Putamen (tissue), 1 donor: ENCODE data around the gene NR2C2.
"Not testable (repeated sequence)": the region's sequence is repeated elsewhere in the genome, so short reads cannot be mapped to it uniquely, and the experiment has no call there.

Experiments
- DNase-seq: peaks from one replicate; pipeline ENCODE4 v3.0.0-alpha.2; 2016; ENCODE audit warnings: low spot score

The NR2C2 gene

DNA sequence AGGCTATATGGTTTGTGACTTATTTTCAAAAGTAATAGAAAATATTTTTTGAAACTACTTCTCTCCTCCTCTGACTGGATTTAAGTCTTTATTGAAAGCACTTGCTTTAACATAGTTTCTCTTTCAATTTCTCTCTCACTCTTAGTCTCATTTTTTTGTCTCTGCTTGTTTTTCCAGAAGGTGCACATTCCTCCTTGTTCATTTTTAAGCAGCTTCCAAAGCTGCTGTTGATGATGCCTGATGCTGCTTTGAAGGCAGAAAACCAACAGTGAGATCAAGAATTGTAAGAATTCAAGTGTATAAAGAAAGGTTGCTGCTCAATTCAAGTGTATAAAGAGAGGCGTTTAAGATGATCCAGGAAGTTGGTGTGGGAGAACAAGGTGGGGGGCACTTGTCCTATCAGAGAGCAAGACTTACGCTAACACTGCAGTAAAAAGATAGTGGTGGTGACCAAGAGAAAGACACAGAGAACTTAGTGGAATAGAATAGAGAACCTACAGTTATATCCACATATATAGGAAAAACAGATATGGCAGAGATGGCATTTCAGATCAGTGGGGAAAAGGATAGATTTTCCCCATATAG is 12.1 kb downstream of the NR2C2 start:
- DNase-seq: no peak

- peak; percentile 16 for DNase-seq
These were observed 15.4 kb downstream of the NR2C2 start for GRCh38 chr3:14962762-14963161.

DNA sequence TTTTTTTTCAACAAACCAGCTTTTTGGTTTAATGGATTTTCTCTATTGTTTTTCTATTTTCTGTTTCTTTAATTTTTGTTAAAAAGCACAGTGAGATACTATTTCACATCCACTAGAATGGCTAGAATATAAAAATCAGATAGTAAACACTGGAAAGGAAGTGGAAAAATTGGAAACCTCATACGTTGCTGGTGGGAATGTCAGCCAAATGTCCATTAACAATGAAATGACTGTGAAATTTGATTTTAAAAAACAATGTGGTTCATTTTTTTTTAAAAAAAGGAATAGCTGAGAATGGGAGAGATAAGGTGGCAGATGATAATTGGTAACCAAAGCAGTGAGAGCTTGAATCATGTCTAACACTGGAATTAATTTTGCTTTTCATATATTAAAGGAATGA is 19.9 kb downstream of the NR2C2 start:
- no peak for DNase-seq

DNA sequence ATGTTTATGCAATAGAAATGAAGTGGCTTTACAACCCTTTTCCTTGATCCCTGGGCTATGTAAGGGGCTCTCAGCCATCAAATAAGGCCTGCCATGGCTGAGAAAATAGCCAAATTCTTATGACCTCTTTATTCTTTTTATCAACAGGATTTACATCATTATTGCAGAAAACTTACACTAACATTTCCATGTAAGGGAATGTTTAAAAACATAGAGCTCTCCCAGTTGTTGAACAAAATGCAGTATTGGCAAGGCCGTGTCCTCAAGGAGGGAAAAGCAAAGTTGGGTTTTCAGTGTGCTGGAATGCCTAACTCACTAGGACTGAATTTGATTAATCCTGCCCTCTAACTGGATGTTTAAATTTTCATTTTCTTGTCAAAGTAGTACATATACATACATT is 22.3 kb downstream of the NR2C2 start:
- DNase-seq: no peak

GRCh38 chr3:14976317-14976716 is 28.9 kb downstream of the NR2C2 start:
- DNase-seq: no peak

DNA sequence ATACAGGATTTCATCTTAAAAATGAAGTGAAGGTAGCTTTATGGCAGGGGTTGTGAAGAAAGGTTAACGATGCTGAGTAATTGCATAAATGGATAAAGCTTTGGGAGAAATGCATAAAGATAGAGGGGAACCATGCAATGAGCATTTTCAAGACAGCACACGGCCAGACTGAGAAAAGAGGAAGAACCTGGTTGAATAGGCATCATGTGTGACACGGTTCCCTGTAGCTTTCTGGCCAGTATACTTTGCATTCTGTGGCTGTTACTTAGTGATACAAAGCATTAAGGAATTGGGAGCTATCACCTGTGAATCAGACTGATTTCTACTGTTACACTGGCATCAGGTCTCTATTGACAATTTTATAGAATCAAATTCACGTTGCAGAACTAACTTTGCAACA is 33.3 kb downstream of the NR2C2 start:
- DNase-seq: no peak

DNA sequence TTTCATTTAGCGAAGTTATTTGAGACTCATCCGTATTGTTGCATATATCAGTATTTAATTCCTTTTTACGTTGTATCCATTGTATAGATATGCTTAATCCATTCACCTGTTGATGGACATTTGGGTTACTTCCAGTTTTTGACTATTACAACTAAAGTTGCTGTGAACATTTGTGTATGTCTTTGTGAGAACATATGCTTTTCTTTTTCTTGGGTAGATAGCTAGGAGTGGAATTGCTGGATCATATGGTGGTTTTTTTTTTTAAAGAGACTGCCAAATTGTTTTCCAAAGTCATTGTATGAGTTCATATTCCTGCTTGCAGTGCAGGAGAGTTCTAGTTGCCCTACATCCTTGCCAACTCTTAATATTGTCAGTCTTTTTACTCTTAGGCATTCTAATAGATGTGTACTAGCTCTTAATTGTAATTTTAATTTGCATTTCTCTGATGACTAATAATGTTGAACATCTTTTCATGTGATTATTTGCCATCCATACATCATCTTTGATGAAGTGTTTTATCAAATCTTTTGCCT is 37.3 kb downstream of the NR2C2 start:
- DNase-seq: no peak

DNA sequence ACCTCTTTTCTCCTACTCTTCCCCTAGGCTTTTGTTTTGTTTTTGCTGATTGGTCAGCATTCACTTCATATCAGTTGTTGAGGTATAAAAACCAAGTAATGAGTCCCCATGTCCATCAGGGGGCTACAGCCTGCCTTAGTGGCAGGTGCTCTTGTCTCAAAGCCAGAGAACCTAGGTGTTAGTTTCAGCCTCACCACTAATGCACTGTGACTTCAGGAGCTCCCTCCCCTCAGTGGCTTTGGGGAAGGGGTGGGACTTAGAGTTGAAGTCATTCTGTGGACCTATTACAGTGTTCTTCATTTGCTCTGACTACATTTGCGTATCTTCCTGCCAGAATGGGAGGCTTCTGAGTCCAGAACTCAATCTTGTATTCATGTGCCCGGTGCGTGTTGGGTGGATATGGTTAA is 41.6 kb downstream of the NR2C2 start:
- DNase-seq: no peak

DNA sequence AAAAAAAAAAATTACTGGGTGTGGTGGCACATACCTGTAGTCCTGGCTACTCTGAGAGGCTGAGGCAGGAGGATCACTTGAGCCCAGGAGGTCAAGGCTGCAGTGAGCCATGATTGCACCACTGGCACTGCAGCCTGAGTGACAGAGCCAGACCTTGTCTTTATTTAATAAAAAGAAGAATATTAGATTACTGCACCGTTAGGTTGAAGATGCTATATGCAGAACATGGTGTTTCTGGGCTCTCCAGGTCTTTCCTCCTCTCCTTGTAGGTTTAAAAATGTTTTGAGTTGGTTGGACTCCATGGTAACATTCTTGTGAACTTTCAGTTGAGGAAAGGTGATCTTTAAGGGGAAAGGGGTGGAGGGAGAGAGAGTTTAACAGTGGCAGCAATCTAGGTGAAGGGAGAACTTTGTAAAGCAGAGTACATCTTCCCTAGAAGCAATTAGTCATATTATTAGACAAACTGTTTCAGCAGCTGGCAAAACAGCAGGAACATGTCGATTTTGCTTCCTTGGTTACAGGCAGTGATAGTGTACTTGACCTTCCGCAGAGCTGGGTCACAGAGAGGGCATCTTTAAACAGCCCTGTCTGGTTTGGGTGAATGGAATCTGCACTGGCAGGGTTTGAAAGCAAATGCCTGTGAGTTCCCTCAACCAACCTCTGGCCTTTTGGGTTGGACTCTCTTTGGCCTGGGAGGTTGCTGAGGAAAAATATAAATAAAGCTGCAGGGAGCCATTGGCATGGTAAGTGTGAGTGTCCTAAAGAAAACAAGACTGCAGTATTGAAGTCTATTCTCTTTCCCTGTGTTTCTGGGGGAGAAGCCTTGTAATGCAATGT is 42.8 kb downstream of the NR2C2 start:
- peak; percentile 5 for DNase-seq

GRCh38 chr3:14990780-14991148 is 43.4 kb downstream of the NR2C2 start:
- no peak for DNase-seq

DNA sequence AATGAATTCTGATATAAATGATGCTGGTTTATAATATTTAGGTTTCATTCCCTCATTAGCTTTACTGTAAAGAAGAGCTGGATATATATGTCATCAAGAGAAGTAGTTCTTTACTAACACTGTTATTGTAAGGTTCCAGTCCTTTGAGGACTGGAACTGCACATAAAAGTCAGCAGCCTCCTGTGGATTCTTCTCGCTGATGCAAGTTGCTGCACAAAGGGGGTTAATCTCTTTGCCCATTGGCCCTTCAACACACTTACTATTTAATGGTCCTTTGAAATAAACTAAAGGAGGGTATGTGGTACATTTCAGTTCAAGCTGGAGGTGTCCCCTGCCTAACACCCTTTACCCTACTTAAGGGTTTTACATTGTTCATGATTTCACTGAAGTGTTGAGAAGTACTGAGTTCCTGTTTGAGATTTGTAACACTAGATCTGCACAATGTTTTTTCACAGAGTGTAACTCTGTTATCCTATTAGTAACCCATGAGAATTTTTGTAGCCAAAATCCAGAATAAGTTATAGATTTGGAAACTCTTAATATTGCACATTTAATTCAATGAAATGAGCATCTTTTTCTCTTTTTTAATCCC is 43.9 kb downstream of the NR2C2 start:
- no peak for DNase-seq

DNA sequence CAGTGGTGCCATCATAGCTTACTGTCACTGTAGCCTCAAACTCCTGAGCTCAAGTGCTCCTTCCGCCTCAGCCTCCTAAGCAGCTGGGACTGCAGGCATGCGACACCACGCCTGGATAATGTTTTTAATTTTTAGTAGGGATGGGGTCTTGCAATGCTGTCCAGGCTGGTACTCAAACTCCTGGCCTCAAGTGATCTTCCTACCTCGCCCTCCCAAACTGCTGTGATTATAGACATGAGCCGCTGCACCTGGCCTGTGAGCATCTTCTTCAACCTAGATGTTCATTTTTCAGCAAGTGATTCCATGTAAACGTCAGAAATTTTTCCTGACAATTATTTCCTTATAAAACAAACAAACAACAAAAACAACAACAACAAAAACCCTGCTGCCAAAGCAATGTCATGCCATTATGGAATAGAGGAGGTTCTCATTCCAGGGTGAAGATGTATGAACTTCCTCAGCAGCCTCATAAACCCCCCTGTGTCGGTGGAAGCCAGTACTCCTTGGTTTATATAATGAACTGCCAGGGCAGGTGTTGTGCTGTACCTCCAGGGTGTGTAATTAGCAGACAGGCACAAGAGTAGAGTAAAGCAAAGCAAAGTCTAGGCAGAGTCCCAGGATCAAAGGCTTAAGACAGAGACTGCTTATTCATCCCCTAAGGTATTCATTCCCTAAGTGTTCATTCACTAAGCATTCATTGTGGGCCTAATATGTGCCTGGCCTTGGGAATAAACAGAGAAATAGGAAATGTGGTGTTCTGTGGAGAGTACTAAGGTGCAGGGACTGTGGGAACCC is 44.6 kb downstream of the NR2C2 start:
- DNase-seq: no peak

GRCh38 chr3:14997941-14998340 is 50.6 kb downstream of the NR2C2 start:
- DNase-seq: no peak

DNA sequence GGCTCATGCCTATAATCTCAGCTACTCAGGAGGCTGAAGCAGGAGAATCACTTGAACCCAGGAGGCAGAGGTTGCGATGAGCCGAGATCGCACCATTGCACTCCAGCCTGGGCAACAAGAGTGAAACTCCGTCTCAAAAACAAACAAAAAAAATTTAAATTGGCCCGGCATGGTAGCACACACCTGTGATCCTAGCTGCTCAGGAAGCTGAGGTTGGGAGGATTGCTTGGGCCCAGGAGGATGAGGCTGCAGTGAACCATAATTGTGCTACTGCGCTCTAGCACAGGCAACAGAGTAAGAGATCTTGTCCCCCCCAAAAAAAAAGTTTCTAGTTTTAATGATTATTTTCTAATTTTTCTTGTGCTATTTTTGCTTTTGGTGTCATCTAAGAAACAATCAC is 51.8 kb downstream of the NR2C2 start:
- not testable (repeated sequence) for DNase-seq

DNA sequence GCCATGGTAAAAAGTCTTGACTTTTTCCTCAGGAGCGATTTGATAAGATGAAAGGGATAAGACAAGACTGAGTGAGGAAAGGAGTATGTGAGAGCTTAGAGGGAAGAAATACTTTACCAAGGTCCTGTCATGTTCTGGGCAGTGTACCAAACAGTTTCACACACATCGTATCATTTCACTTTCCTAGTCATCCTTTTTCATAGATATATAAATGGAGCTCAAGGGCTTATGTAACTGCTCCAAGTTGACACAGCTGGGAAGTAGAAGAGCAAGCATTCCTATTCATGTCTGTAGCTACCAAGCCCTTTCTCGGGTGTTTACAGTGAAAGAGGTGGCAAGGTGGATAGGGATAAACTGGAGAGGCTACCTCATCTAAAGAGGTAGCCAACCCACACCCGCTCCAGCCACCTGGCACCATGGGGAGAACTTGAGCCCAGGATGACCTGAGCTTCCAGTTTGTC is 60.3 kb downstream of the NR2C2 start:
- no peak for DNase-seq

DNA sequence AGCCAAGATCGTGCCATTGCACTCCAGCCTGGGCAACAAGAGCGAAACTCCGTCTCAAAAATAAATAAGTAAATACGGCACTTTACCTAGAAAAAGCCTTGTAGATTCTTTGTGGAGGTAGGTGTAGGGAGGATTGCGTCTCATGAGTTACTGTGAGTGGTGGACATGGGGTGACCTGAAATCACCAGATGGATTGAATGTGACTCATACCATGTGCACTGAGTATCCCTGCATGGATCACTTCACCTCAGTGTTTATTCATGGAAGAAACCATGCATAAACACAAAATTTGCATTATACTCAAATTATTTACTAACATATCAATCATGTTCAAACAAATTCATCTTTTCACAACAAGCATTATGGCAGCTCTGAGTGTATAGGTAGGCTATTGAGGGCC is 61.8 kb downstream of the NR2C2 start:
- DNase-seq: no peak

- no peak for DNase-seq
These were observed 63.3 kb downstream of the NR2C2 start for GRCh38 chr3:15010664-15011063.

DNA sequence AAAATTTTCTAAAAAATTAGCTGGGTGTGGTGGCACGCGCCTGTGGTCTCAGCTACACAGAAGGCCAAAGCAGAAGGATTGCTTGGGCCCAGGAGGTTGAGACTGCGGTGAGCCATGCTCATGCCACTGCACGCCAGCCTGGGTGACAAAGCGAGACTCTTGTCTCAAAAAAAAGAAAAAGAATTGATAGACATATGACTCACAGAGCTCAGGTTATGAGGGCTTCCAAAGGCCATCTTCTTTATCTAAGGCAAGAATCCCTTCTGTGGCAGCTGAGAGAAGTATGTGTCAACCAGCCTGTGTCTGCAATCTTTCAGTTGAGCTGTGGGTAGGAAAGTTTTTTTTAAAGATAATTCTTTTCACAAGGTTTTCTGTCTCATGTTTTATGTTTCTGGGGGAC is 63.8 kb downstream of the NR2C2 start:
- no peak for DNase-seq

DNA sequence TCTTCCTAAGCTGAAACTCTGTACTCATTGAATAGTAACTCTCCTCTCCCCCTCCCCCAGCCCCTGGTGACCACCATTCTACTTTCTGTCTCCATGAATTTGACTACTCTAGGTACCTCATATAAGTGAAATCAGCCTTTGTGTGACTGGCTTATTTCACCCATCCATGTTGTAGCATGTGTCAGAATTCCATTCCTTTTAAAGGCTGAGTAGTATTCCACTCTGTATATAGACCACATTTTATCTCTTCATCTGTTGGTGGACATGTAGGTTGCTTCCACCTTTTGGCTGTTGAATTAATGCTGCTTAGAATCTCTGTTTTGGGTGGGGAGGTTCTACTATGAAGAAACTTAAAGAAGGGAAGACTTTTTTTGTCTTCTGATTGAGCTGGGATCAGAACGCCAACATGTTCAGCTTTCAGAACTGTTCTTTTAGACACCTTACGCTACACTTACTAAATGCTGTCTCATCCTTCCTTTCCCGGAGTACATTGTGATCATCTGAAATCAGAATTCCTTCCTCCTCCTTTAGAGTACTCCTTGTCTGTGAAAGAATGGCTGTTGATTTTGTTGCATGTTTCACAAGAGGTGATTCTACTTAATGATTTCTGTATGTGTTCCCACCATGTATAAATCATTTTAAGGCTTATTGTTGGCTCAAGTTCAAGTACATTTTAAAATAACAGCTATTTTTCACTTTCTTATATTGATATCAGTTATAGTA is 67.4 kb downstream of the NR2C2 start:
- DNase-seq: no peak

DNA sequence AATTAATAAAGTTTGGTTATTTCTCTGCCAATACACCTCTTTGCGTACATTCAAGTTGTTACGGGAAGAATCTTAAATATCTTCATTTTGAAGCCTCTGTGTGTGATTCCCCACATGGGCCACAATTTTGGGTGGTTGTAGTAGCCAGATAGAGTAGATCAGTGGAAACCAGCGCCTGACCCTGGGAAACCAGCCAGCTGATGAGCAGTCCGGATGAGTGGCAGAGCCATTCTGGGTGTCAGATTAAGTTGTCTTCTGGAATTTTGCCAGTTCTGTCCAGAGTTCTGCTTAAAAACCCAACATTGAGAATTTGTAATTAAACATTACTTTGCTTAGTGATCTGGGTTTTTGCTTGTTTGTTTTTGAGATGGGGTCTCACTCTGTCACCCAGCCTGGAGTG is 68.1 kb downstream of the NR2C2 start:
- DNase-seq: no peak

DNA sequence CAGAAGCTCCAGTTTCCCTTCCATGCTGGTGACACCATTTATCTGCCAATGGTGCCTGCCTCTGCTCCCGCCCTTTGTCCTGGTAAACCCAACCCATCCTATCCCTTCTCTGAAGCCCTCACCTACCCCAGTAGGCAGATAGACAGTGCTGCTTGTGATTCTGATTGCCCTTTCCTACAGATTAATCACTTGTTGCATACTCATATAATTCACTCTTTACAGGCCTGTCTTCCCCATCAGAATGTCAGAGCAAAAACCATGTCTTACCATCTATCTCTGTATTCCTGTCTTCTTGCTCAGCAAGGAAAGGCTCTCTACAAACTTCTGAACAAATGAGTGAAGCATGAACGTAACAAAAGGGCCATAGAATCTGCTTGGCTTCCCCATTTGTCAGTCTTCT is 69.8 kb downstream of the NR2C2 start:
- no peak for DNase-seq

DNA sequence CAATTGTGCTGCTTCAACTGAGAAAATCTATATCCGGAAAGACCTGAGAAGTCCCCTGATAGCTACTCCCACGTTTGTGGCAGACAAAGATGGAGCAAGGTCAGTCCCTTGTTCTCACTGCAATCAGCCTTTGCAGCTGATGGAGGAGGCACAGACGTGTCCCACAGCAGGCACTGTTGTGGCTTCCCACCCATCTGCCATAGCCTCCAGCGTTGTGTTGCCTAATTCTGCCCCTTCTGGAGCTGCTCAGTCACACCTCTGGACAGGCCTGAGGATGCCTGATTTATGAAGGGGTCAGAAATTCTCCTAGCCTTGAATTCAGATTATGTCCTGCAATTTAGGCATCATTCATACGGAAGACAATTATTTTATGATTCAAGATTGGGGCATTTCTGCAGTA is 75.9 kb downstream of the NR2C2 start:
- DNase-seq: no peak
